ENCODE results near the gene KAZN.

KAZN gene

DNA sequence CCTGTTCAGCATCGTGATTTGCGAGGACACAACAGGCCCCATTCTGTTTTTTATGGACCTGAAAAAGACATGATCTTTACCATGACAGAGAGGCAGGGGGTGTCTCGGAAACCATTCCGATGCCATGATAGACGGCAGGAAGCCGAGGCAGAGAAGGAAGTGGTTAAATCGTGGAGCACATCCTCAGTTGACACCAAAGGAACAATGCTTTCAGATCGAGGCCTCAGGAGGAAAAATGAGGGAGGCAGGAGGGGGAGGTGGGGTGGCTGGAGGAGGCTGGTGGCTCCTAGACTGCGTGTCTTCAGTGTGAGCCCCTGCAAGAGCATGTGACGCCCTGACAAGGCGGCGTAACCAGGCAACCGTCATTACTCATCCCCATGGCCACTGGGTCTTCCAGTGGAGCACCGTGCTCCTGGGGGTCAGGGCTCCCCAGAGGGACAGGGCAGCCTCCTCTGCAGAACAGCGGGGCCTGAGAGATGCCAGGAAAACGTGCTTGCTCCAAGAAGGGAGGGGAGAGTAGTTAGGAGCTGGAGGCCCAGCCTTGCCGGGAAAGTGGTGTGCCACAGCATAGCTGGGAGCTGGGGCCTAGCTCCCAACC is 382.2 kb downstream of the KAZN start:
- peak; percentile 14 for DNase-seq (ENCODE audit: low spot score)

DNA sequence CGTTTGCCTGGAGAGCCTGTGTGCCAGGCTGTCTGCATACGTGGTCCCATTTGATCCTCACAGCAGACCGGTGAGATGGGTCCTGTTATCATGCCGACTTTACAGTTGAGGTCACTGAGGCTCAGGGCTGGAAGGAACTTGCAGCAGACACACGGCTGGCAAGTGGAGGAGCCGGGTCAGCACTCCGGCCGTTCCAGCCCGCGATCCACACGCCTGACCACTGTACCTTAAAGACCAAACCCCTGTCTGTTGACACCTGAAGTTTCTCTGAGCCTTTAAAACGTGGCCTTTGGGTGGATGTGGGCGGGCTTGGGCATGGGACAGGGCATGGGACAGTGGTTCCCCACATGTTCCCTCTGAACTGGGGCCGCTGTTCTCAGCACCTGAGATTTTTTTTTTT is 383.5 kb downstream of the KAZN start:
- no peak for DNase-seq (ENCODE audit: low spot score)

DNA sequence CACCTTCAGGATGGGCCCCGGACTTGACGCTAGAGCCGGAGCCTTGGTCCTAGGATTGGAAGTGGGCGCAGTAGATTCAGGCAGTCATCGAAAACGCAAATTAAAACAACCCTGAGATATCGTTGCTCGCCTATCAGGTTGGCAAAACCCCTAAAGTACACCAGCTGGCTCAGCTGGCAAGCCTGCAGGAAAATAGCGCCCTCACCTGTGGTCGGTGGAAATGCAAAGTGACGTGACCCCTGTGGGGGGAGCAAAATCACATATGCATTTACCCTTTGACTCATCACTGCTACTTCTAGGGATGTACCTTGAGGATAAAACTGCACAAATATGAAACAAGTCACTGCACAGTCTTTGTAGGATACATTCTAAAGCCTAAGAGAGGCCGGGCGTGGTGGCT is 384.8 kb downstream of the KAZN start:
- DNase-seq (ENCODE audit: low spot score): no peak

DNA sequence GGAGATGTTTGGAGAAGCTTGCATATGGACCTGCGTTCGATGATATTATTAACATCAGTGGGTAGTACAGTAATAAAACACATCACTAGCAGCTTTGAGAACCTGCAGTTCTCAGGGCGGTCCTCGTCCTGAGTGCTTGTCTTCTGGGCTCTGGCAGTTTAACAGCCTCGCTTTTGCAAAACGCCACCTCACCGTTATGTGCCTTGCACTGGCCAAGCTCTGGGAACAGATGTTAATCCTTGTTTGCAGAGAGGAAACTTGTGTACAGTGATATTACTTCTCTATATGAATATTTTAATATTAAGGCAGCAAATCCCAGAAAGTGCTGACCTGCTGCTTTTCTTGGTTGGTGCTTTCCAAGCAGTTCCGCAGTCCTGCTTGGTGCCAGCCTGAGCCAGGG is 387.7 kb downstream of the KAZN start:
- DNase-seq (ENCODE audit: low spot score): no peak

DNA sequence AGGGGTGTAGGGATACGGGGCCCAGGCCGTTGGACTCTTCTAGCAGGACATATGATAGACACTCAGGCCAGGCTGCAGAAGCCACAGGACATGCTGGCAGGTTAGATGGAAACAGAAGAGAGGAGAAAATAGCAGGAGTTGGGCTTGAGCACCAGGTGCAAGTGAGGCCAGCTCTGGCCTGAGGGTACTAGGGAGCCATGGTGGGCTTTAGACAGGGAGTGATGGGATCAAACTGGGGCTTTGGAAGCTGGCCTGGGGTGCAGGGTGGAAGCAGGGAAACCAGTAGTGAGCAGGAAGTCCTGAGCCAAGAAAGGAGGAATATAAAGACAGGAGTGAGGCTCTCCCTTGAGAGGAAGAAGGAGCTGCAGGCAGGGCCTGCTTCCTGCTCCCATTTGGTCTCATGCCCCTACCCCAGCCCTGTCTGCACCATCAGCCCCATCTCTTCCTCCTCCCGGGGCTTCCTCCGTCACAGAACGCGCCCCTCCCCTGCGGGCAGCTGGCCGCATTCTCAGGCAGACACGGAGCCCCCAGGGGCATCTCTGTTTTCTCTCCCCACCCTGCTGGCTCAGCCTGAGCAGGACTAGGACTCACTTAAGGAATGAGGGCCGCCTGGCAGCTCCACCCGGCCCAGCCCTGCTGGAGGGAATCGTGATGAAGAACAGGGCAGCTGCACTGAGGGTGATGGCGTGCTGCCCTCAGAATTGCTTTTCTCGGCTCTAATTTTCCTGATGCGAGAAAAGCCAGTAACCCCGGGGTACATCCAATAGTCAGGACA is 389.5 kb downstream of the KAZN start:
- DNase-seq (ENCODE audit: low spot score): no peak

GRCh38 chr1:14988636-14989035 is 390.2 kb downstream of the KAZN start:
- DNase-seq (ENCODE audit: low spot score): no peak

- DNase-seq (ENCODE audit: low spot score): no peak
These were observed 391.6 kb downstream of the KAZN start for GRCh38 chr1:14989931-14990728.

- no peak for DNase-seq (ENCODE audit: low spot score)
These were observed 394.9 kb downstream of the KAZN start for GRCh38 chr1:14993414-14993813.

- DNase-seq (ENCODE audit: low spot score): no peak
These were observed 395.7 kb downstream of the KAZN start for GRCh38 chr1:14994148-14994547.

GRCh38 chr1:14994841-14995437 is 396.5 kb downstream of the KAZN start:
- no peak for DNase-seq (ENCODE audit: low spot score)

DNA sequence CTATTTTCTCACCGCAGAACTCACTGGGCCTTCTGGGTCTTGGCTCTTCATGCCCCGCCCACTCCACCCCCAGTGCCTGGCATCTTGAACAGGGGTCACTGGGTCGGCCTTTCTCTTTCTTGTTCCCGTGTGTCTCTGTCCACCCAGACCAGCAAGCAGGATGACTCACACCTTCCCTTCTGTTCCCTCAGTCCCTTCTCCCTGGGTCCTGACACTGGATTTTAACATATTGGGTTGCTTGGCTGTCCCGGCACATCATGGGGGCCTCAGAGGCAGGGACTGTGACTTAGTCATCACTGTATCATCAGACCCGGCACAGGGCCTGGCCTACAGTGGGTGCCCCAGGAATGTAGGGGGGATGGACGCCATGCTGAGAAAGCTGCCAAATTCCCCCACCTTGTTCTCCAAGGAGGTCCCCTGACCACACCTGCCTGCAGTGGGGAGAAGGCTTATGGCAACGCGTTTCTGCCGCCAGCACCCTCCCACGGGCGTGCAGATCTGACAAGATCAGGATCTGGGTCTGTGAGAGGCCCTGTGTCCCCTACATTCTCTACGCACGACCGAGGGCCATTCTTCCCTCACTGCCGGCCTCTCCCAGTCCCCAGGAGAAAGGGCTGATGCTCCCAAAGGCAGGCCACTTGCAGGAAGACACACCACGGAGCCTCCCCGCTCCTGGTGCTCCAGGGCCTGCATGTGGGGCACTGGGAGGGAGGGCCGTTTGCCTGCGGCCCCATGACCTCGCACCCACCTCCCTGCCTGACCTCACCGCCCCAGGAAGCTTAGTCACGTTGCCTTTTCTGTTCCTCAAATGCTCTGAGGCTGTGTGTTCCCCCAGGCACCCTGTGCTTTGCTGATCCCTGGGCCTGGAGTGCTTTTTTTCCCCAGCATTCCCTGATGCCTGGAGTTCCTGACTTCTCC is 397.9 kb downstream of the KAZN start:
- no peak for DNase-seq (ENCODE audit: low spot score)

- no peak for DNase-seq (ENCODE audit: low spot score)
These were observed 399.3 kb downstream of the KAZN start for GRCh38 chr1:14997646-14998276.

DNA sequence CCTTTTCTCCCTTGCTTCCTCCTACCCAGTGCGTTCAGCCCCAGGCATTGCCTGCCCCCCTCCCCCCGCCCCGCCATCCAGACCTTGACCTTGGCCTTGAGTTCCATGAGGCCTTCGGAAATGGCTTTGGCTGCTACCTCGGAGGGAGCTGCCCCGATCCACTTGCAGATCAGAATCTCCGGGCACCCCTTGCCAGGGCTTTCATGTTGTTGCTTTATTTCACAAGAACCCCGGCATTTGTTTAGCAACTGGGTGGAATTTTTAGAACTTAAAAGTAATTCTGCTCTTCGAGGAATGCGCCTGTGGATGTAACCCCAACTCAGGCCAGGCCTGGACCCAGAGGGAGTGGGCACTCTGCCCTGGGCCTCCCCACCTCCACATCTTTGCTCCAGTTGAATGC is 401.0 kb downstream of the KAZN start:
- DNase-seq (ENCODE audit: low spot score): no peak

- no peak for DNase-seq (ENCODE audit: low spot score)
These were observed 401.5 kb downstream of the KAZN start for GRCh38 chr1:15000030-15000429.

GRCh38 chr1:15000671-15001070 is 402.2 kb downstream of the KAZN start:
- no peak for DNase-seq (ENCODE audit: low spot score)

GRCh38 chr1:15001317-15001915 is 402.9 kb downstream of the KAZN start:
- no peak for DNase-seq (ENCODE audit: low spot score)

- DNase-seq (ENCODE audit: low spot score): no peak
These were observed 403.8 kb downstream of the KAZN start for GRCh38 chr1:15002325-15002724.

- no peak for DNase-seq (ENCODE audit: low spot score)
These were observed 405.9 kb downstream of the KAZN start for GRCh38 chr1:15004396-15004795.

- no peak for DNase-seq (ENCODE audit: low spot score)
These were observed 406.6 kb downstream of the KAZN start for GRCh38 chr1:15005116-15005515.

- no peak for DNase-seq (ENCODE audit: low spot score)
These were observed 408.9 kb downstream of the KAZN start for GRCh38 chr1:15007368-15007767.

DNA sequence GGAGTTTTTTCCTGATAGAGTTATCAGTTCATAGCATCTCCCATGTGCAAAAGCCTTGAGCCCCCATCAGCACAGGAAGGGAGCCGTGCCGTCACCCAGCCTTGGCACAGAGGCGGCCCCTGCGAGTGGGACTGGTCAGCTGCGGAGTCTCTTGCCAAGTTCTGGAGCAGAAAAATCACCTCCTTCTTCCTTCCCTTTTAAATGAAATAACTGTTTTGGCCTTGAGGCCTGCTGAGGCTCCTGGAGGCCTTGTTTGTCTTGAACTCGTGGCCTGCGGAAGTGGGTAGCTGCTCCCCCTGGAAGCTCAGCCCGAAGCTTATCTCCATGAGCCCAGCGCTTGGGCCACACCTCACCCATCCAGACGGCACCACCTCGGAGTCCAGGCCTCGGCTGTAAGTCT is 409.4 kb downstream of the KAZN start:
- DNase-seq (ENCODE audit: low spot score): no peak
